Measurements from ENCODE around the gene UVSSA.
"Not testable (repeated sequence)": the region's sequence is repeated elsewhere in the genome, so short reads cannot be mapped to it uniquely, and the experiment has no call there.

UVSSA gene

DNA sequence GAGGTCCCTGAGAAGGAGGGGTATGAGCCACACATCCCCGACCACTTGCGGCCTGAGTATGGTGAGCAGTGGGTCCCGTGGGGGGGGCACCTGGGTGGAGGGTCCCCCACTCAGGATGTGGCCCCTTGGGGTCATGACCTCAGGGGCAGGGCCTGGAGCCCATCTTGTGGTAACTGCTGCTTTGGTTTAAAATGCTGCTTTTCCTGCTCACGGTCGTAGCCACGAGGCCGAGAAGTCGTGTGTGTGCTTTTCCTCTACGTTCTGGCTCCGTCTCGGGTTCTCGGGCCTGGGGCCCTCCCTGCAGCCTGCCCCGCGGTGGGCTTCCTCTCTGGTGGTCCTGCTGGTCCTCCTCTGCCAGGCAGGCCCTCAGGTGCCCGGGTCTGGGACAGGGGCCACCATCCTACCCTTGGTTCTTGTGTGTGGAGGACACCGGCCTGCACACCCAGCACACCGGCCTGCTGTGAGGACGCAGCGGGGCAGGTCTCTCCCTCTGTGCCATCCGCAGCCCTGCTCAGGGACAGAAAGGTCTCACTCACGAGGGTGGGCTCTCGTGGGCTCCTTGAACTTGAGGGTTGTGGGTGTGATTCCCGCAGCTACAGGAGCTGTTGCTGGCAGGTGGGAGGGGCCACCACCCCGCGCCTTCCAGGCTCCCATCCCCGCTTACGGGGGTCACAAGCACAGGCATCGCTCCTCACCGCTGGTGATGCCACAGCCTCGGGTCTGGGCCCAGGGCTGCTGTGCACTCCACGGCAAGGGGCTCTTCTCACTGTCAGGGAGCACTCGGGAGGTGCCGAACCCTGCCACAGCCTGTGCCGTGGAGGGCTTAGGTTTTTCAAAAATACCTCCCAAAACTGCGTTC, 19.6 kb downstream of the UVSSA start:
- no peak for DNase-seq

DNA sequence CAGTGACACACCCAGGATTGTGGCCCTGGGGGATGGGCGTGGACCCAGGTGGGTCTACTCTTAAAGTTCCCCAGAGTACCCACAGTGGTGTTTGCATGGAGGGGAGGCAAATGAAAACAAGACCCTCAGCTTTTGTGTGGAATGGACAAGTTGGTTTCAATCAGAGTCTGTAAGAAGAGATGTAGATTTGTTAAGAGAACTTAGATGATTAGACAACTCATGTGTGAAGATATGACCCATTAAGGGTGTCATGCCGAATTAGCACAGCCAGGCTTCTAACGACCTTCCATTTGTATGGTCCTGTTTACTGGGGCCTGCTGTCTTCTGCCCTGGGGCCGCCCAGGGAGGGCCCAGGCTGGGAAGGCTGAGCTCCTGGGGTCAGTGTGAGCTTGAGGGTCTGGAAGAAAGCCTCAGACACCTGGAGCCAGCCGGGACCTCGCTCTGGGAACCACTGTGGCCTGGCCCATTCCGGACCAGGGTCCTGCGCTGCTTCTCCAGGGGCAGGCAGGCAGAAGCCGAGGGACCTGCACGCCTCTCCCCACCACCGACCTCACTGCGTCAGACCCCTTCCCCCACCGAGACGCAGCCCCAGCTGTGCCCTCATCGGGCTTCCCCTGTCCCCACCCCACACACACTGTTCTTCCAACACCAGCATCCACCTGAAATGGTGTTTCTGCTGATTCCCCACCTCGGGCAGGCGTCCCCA, 20.4 kb downstream of the UVSSA start:
- no peak for DNase-seq

DNA sequence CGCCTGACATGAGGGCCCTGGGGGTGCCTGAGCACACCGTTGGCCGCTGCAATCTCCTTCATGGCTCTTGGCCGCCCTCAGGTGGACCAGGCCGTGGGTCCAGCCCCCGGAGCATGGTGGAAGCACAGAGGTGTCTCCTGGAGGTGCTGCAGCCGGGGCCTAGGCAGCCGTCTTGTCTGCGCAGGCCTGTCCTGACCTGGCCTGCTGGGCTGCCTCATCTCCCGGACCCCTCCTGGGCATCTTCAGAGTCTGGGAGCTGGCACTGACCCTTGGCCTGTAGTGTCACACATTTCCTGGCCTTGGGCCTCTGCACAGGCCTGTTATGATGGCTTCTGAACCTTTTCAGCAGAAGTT, 20.9 kb downstream of the UVSSA start:
- no peak for DNase-seq

DNA sequence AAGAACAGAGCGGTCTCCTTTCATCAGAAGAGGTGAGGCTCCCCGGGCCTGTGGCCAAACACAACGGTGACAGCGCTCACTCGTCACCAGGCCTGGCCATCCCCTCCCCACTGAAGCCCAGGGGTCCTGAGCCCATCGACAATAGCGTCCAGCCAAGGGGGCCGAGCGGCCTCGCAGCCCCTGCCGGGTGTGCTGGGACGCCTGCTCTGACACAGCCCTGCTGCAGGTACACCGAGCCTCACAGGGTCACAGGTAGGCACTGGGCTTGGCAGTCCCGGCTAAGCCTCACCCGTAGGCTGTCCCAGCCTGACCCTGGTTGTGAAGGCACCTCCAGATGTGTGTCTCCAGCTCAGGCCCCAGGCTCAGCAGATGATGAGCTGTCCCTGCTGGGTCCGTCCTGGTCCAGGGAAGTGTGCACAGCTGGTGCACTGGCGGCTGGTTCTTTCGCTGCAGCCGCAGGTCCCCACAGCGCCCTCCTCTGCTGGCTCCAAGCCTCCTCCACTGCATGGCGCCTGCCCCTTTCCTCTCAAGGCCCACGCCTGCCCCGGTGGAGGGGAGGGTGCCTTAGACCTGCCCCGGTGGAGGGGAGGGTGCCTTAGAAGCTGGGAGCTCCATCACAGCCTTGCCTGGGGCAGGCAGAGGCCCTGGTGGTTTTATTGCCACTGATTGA, 21.5 kb downstream of the UVSSA start:
- no peak for DNase-seq

DNA sequence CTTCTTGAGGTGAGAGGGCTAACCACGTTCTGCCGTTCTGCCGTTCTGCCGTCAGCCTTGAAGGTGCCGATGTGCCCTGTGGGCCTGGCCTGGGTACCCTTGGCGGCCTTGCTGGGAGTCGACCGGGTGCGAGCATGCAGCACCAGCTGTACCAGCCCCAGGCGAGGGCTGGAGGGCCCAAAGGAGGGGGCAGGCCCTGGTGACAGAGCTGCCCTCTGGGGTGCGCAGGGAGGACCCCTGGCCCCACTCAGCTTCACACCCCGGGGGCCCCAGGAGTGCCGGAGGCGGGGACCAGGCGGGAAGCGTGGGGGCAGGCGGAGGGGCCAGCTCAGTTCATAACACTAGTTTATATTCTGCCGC, 22.1 kb downstream of the UVSSA start:
- DNase-seq = no peak

DNA sequence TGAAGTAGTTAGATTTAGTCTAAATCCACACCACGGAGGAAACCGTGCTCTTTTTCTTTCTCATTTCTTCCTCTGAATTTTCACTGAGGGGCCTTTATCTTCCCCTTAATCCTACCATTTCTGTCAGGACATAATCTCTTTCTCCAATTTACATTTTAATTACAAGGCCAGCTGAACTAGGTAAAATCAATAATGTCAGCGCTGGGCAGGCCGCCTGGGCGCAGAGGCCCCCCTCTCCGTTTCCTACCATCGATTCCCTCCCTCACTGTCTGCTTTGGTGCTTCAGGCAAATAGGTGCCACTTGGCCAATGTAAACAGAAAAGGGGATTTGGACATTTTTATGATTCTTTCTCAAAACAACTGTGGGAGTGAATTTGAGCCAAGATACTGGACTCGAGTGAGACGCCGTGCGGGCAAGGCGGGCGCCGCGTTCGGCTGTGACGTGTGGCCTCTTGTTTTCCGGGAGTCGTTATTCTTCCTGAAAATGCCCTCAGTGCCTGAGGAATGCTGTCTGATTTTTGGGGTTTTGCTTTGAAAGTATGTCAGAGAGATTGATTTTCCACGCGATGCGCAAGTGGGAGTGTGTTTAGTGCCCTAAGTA, 22.6 kb downstream of the UVSSA start:
- DNase-seq = no peak

DNA sequence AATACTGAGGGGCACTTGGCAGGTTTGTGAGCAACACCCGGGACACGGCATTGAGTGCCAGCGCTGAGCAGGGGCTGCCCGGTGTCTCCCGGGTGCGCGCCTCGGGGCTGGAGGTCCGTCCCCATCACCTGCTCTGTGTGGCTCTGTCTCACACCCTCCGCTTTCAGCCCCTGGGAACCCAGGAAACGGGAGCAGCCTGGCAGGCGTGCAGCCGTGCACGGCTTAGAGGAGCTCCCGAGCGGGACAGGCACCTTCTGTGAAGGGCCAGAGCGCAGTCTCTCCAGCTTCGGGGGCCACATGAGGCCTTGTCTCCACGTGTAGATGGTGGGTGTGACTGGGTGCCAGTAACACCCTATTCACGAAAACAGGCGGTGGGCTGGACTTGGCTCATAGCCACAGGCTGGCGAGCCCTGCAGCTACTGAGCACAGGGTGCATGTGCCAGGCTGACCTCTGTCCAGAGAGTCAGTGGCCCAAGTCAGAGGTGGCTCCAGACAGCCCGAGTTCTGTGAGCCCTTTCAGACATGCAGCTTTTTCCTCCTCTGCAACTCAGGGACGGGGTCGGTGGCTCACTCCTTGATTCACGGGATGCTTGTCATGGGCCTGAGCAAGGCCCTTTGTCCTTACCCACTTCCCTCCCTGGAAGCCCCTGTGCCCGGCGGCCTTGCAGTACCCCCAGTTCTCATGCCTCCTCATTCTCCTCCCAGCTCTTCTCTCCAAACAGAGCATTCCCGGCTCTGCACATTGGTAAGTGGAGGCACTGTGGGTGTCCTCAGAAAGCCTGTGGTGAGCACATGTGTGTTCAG, 23.5 kb downstream of the UVSSA start:
- DNase-seq = no peak

DNA sequence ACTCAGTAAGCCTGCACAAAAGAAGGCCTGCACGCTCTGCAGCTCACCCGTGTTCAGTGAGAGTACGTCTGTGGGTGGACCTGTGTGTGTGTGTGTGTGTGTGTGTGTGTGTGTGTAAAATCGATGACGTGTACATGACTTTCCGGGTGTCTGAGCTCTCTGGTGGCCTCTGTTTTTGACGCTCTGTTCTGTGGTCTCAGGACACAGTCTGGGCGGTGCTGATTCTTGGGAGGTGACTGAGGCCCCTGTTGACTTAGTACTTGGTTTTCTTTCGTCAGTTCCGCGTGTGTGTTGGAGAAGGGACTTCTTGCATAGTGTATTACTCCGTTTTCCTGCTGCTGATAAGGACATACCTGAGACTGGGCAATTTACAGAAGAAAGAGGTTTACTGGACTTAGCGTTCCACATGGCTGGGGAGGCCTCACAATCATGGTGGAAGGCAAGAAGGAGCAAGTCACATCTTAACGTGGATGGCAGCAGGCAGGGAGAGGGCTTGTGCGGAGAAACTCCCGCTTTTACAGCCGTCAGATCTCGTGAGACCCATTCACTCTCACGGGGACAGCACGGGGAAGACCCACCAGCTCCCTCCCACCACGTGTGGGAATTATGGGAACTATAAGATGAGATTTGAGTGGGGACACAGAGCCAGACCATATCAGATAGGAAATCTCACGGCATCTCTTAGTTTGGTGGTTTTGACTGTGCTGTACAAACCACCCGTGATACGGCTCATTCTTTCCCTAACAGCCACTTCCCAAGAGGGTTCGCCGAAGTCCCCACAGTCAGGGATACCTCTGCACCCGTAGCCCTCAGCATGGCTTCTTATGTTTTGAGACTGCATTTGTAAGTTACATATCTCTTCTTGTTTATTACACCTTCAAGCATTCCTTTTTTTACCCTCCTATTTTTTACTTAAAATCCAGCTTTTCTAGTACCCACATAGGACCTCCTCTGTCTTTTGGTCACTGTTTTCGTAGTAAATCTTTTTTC, 24.5 kb downstream of the UVSSA start:
- DNase-seq = no peak

DNA sequence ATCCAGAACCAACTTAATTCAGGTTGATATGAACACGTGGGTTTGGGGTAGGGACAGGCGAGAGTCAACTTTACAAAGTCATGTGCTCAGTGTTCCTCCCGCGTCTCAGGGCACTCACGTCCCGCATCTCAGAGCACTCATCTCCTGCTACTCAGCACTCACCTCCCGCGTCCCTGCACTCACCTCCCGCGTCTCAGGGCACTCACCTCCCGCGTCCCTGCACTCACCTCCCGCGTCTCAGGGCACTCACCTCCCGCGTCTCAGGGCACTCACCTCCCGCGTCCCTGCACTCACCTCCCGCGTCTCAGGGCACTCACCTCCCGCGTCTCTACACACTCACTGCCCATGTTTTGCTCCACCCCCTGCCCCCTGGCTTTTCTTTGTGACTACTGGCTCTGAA, 25.6 kb downstream of the UVSSA start:
- DNase-seq = not testable (repeated sequence)

DNA sequence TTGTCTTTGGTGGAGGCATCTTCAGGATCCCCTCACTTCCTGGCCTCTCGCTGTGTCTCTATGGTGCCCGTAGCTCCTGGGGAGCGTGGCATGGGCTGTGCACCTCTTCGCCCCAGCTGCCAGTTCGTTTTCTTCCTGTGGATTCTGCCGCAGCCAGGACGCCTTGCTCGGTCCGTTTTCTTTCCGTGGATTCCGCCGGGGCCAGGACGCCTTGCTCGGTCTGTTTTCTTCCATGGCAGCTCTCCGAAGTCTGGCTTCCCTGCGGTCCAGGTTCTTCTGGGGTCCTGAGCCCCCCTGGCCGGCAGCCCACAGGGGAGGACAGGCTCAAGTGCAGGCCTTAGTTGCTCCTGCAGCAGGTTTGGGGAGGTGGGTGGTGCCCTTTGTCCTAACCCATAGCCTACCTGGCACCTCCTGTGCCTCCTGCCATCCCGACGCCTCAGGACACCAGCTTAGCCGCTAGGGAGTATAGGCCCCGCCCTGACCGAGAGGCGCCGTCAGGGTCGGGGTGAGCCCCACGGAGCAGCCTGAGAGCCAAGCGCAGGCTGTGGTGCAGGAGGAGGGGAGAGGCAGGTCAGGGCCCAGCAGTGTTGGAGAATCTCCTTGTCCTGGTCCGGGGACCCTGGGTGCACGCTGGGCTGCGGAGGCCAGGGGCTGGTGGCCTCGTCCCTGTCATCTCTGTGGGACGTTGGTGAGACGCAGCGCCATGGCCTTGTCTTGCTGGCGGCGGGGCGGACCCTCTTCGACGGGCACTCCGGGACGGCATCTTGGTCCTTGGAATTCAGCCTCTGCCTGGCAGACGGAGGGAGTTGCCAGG, 27.1 kb downstream of the UVSSA start:
- DNase-seq = no peak

DNA sequence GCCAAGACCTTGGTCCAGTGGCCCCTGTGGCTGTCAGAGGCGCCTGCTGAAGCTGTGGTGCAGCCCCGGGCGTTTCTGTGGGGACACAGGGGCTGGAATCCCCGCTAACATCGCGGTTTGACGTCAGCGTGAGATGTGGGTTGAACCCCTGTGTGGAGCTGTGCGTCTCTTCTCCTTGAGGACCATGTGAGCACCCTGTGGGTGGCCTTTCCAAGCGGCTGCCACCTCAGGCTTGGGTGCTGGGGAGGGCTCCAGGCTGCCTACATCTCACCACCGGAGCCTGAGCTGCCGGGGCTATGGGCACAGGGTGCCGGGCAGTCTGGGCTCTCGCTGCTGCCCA, 27.7 kb downstream of the UVSSA start:
- no peak for DNase-seq

DNA sequence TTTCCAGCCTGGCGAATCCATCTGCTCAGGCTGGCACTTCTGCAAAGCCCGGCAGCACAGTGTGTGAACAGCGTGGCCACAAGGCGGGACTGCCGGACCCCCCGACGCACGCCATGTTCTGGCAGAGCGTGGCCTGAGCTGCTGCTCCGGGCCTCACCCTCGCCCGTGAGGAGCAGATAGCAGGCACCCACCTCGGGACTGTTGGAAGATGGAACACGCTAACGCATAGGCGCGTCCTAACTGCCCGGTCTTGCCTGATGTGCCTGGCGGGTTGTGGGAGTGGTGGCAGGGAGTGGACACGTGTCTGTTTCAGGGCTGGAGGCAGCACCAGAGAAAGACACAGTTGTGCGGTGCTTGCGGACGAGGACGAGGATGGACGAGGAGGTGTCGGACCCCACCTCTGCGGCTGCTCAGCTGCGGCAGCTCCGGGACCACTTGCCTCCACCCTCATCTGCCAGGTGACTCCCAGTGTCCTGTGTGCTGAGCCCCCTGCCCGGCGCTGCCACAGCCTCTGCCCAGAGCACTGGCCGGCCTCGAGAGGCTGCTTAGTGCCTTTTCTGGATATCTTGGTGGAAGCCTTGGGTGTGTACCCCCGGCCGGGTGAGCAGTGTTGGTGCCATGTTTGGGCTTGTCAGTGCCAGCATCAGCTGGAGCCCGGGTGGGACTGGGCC, 28.2 kb downstream of the UVSSA start:
- DNase-seq = no peak

DNA sequence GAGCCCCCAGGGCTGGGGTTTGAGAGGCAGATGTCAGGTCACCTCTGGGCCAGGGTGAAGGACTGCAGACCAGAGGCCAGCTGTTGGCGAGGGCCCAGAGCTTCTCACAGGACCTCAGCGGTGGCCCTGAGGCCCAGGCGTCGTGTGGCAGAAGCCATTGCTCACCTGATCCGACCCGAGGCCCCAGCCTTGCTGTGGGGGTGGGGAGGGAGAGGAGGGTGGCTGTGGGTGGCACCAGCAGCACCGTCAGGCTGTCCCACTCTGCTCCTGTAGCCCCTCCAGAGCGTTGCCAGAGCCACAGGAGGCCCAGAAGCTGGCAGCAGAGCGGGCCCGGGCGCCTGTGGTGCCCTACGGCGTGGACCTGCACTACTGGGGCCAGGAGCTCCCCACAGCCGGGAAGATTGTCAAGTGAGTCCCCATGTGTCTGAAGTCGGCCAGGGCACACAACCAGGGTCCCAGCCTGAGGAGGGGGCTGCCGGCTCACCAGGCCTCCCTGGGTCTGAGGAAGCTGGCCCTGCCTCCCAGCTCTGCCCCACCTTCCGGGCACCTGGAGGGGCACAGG, 28.8 kb downstream of the UVSSA start:
- no peak for DNase-seq

DNA sequence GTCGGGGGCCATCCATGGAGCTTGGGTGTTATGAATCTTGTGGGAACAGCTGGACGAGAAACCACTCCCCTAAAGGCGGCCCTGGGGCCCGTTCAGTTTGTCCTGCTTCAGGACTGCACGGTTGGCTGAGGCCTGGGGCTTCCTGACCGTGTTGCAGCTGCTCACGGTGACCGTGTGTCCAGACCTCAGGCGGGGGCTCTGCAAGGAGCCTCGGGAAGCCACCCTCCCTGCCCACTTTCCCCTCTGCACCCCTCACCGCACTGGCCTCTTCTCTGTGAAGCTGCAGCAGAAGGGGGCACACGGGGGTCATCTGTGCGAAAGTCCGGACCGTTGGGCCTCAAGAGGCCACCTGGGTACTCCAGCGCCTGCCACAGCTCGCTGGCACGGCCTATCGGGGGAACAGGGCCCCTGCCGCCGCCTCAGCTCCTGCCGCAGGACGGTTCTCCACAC, 29.4 kb downstream of the UVSSA start:
- DNase-seq = no peak

DNA sequence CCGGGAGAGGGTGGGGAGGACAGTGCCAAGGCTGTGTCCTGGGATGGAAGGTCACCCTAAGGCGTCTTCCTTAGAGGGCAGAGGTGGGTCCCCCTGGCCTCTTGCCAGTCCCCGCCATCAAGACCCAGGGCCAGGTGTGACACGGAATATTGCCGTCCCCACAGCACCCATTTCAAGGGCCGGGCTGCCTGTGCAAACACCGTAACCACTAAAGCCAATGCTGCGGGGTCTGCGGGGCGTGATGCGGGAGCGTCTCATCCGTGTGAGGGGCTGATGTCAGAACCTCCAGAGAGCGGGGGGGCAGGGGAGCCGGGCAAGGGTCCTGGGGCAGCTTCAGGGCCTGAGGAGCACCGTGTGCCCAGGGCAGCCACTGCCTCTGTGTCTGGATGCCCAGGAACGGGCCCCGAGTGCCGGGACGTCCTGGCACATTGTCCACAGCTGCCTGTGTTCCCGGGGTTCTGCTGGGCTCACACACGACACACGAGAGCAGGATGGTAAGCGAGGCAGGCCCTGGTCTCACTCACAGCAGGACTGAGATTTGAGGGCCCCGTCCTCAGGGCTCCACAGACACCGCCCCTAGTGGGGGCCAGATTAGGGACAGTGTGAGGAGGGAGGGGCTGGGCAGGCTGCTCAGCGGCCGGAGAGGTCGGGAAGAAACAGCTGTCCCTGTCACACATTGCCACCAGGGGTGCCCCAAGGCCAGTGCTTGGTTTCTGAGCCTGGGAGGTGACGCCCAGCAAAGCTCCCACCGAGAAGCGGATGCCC, 30.0 kb downstream of the UVSSA start:
- no peak for DNase-seq

DNA sequence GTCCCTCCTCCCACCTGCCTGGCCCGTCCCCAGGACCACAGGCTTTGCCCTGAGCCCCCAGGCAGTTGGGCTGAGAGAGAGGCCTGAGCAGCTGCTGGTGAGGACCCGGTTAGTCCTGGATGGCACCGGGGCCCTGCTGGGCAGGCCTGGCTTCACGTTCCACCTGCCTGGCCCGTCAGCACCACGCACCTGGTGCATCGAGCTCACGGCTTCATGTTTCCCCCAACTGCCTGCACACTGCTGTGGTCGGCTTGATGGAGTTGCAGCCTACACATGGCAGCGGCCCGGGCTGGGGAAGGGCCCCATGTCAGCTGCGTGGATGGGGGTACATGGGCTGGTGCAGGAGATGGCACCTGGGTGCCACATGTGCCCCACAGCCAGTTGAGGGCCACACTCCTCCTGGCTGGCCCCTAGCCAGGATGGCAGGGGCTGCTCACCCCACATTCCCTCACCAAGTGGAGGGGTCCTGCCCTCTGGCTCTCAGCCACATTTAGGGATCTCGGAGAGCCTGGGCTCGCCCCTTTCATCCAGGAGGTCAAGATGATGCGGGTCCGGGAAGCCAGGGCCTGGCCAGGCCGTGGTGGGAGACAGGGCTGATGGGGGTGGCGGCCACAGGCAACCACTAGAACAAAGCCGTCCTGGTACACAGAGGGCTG, 30.7 kb downstream of the UVSSA start:
- DNase-seq = no peak

DNA sequence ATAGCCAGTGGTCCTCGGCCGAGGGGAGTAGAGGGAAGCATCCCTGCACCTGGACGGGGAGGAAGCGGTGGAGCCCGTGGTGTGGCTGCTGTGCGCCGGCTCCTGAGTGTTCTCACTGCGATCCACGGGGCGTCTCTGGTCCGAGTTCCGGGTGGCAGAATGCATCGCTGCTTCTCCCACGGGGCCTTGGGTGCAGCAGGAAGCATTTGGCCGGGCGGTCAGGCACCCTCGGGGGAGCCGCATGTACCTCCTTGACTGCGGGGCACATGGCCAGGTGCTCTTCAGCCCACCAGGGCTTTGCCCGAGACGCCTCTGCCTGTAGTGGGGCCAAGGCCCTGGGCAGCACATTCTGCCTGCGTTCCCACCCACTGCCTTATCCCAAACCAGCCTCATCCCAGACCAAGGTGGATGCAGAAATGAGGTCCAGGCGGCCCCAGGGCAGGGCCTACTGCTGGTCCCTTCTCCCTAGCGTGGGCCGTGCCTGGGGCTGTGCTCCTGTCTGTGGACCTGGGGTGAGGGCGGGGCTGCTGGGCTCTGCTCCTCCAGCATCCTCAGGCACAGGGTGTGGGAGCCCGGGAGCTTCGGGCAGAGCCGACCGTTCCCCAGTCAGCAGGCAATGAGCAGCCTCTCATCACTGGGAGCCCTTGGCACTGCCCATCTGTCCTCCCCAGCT, 31.7 kb downstream of the UVSSA start:
- no peak for DNase-seq

DNA sequence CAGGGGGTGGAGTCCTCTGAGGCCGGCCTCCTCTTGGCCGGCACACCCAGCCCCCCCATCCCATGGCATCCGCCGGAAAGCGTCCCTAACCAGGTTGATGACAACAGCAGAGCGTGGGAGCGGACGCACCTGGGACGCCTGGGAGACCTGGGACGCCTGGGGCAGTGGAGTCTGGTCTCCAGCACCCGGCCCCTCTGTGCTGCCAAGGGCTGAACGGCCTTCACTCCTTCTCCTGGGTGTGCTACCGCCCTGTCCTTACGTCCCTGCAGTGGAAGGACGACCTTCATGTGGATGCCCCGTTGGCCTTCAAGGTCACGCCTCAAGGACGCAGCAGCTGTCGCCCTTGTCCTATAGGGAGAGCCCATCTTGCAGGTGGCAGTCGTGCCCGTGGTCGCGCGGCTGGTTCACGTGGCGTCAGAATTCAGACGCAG, 32.4 kb downstream of the UVSSA start:
- DNase-seq = no peak
